Fibroblast of pulmonary artery (primary cell): ENCODE results near the gene ZBTB21.

Experiments used
- DNase-seq: peaks from one replicate; pipeline ENCODE4 v3.0.0-alpha.2; 2010; ENCODE audit warnings: low read depth
- H3K4me3 ChIP-seq: replicated peaks from 2 replicates; pipeline ENCODE4 v1.5.1; 2011; ENCODE audit warnings: low read depth, mild to moderate bottlenecking, control low read depth, low read length, moderate library complexity
- TF ChIP-seq, protein P1 (sequence below): IDR thresholded peaks from 2 replicates; pipeline ENCODE4 v1.5.1; 2011; ENCODE audit warnings: mild to moderate bottlenecking, control low read depth, low read length, inconsistent platforms; ENCODE audit errors: missing control alignments

Gene ZBTB21

DNA sequence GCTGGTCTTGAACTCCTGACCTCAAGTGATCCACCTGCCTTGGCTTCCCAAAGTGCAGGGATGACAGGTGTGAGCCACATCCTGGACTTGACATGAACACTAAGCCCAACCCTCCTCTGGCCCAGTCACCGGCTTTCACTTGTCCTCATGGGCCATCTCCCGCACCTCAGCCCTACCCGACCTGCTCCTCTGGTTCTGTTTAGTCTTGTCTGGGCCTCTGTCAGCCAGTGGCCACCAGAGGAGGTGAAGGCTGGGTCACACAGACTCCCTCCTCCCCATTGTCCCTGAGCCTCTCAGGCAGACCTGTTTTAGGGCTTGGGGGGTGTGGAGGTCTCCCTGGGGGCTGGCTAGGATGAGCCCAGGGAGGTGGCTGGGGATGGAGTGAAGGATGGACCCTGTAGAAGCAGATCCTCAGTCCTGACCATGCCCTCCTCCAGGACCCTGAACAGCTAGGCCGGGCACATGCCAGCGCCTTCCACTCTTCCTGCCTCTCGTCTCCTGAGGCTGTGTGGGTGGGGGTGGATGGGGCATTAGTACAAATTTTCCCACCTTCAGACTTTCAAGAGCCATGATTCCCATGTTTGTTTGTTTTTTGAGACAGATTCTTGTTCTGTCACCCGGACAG lies 34.8 kb upstream of the ZBTB21 start:
- no peak overlapping the region for H3K4me3 ChIP-seq
- TF ChIP-seq, protein P1, sequence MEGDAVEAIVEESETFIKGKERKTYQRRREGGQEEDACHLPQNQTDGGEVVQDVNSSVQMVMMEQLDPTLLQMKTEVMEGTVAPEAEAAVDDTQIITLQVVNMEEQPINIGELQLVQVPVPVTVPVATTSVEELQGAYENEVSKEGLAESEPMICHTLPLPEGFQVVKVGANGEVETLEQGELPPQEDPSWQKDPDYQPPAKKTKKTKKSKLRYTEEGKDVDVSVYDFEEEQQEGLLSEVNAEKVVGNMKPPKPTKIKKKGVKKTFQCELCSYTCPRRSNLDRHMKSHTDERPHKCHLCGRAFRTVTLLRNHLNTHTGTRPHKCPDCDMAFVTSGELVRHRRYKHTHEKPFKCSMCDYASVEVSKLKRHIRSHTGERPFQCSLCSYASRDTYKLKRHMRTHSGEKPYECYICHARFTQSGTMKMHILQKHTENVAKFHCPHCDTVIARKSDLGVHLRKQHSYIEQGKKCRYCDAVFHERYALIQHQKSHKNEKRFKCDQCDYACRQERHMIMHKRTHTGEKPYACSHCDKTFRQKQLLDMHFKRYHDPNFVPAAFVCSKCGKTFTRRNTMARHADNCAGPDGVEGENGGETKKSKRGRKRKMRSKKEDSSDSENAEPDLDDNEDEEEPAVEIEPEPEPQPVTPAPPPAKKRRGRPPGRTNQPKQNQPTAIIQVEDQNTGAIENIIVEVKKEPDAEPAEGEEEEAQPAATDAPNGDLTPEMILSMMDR = no peak
- DNase-seq = no peak

DNA sequence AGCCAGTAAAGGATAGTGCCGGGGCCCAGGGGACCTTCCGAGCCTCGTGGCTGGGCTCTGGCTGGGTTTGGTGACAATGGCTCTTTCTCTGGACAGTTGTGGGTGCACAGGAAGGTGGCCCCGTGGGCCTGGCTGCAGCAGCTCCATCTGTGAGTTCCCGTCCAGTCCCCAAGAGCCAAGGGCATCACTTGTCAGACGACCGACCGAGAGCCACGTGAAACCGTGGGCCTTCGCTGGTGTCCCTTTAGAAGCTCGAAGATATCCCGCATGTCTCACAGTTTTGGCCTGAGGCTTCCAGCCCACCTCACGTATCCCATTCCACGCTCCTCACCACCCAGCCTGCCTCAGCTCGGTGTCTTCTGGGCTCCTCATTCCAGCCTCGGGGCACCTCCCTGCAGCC lies 33.8 kb upstream of the ZBTB21 start:
- TF ChIP-seq, protein P1 = no peak
- no peak for DNase-seq
- no peak overlapping the region for H3K4me3 ChIP-seq

DNA sequence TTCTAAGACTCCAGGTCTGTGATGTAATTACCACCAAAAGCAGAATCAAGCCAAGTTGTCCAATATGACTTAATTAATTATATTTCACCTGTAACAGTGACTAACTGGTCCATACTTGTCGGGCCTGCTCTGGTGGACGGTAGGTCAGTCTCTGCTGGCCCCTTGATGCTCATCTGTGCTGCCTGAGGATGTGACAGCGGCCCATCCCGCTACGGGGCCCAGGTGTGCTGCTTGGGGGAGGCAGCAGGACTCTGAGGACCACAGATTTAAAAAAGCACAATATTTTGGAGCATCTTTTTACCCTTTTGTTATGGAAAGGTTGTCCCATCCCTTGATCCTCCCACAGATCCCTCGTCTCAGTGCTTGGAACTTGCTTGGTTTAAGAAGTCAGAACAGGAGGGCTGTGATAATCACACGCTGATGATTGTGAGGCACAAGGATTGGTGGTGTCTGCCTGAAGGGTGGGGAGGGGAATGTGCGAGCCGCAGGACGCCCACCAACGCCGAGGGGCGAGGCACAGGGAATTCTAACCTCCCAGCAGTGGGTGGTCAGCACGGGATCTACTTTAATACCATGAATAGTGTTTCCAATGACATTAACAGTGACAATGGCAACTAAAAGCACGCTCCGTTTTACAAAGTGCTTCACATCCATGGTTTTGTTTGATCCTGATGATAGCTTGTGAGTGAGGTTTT lies 33.2 kb upstream of the ZBTB21 start:
- H3K4me3 ChIP-seq = no peak overlapping the region
- no peak for DNase-seq
- TF ChIP-seq, protein P1 = no peak

DNA sequence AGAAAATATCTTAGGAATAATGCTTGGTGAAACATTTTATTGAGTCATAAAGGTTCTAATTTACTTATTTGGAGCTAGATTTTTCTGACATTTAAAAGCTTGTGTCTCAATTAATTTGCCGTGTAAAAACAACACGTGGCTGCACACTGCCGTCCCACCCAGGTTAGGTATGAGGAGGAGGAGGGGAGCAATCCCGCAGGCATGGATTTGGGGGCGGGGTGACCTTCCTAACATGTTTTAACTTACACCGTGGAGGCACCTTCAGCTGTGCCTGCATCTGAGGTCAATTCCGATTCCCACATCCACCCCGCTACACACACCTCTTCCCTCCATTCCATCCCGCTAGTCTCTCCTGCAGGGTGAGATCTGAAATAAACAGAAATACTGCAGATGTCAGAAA lies 32.5 kb upstream of the ZBTB21 start:
- TF ChIP-seq, protein P1 = no peak
- no peak for DNase-seq
- H3K4me3 ChIP-seq = no peak overlapping the region

DNA sequence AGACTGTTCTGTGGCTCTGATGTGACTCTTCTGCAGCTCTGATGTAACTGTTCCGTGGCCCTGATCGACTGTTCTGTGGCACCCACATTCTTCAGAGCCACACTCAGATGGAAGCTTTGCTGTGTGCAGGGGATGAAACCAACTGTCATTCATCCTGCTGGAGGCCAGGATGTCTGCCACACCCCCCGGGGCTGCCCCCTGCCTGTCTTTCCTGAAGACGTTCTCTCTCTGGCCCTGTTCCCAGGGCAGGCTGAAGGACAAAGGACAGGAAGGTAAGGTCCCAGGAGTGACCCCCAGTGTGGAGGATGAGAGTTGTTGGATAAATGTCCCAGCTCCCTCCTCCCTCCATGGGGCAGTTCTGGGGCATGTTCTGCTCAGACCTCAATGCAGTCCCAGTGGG lies 31.6 kb upstream of the ZBTB21 start:
- DNase-seq = no peak
- H3K4me3 ChIP-seq = no peak overlapping the region

DNA sequence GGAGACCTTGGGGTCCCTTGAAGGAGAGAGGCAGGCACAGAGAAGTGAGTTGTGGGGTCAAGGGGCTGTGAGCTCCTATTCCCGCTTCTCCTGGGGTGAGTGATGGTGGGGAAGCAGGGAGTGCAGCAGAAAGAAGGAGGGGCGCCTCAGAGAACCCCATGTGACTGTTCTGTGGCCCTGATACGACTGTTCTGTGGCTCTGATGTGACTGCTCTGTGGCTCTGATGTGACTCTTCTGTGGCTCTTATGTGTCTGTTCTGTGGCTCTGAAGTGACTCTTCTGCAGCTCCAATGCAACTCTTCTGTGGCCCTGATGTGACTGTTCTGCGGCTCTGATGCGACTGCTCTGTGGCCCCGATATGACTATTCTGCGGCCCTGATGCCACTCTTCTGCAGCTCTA lies 31.1 kb upstream of the ZBTB21 start:
- no peak overlapping the region for H3K4me3 ChIP-seq
- no peak for DNase-seq
- TF ChIP-seq, protein P1 = no peak

More for the DNA sequence above, 31.6 kb upstream of the ZBTB21 start:
- TF ChIP-seq, protein P1 = no peak
